ENCODE results near the gene BCAP29.

DNA sequence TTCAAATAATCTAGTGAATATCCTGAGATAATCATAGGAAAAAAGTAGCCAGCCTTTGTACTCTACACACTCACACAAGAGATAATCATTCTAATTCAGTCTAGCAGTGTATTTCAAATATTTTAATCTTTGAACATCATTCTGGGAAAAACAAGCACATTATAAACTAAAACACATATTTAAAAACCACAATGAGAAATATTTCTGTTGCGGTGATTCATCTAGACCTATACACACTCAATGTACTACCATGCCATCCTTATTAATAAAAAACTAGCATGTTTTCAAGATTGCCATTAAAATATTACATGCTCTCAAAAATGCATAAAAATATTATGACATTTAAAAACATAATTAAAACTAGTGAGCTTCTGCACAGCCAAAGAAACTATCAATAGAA lies 28.1 kb upstream of the BCAP29 start:
- TF ChIP-seq, protein P1, sequence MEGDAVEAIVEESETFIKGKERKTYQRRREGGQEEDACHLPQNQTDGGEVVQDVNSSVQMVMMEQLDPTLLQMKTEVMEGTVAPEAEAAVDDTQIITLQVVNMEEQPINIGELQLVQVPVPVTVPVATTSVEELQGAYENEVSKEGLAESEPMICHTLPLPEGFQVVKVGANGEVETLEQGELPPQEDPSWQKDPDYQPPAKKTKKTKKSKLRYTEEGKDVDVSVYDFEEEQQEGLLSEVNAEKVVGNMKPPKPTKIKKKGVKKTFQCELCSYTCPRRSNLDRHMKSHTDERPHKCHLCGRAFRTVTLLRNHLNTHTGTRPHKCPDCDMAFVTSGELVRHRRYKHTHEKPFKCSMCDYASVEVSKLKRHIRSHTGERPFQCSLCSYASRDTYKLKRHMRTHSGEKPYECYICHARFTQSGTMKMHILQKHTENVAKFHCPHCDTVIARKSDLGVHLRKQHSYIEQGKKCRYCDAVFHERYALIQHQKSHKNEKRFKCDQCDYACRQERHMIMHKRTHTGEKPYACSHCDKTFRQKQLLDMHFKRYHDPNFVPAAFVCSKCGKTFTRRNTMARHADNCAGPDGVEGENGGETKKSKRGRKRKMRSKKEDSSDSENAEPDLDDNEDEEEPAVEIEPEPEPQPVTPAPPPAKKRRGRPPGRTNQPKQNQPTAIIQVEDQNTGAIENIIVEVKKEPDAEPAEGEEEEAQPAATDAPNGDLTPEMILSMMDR (IDR thresholded peaks at IDR 0.05) = no peak
- TF ChIP-seq POLR2AphosphoS5 (IDR thresholded peaks at IDR 0.05; ENCODE audit: insufficient read depth in 1 of 2, low read depth in 1 of 2) (no peak), POLR2A (IDR thresholded peaks at IDR 0.05) (no peak)
